ENCODE measurements around the gene ABCC10. TPM values are rescaled to one million over a fixed set of nuclear protein-coding genes. Genes with fewer than 3 reads are reported as not detected.
"Not testable (repeated sequence)": the region's sequence is repeated elsewhere in the genome, so short reads cannot be mapped to it uniquely, and the experiment has no call there.

The ABCC10 gene
- total and polyA plus RNA-seq, 9 donors = 8.9 to 34.9 (median 21.1) TPM

- TF ChIP-seq POLR2A (IDR thresholded peaks at IDR 0.05) (no peak), EP300 (IDR thresholded peaks at IDR 0.05) (no peak), CTCF (IDR thresholded peaks at IDR 0.05) (no peak)
- no peak for DNase-seq
- Histone ChIP-seq H3K36me3 (no peaks in the 10 kb centered on the region), H3K27me3 (no peaks in the 10 kb centered on the region), H3K4me3 (no peak overlapping the region), H3K27ac (no peak overlapping the region), H3K9me3 (no peaks in the 10 kb centered on the region), H3K4me1 (ENCODE audit: insufficient read depth) (no peaks in the 10 kb centered on the region)
- WGBS, 3 donors = 59 to 69% (median 61%) methylated on average over 13 of the region's 13 CpGs
- intact Hi-C loops (cut with DNase I) = no loop called here
These were observed 35.8 kb upstream of the ABCC10 start for GRCh38 chr6:43391440-43392031.

- H3K27me3 ChIP-seq; H3K9me3 ChIP-seq; H3K4me1 ChIP-seq (ENCODE audit: insufficient read depth); DNase-seq; H3K36me3 ChIP-seq; H3K27ac ChIP-seq; H3K4me3 ChIP-seq; intact Hi-C loops (cut with DNase I): not testable (repeated sequence)
- 60 to 66% (median 62%) methylated on average over 11 of the region's 11 CpGs for WGBS, 3 donors
These were observed 34.2 kb upstream of the ABCC10 start for GRCh38 chr6:43393133-43393532.

GRCh38 chr6:43393602-43394001 is 33.7 kb upstream of the ABCC10 start:
- H3K36me3 ChIP-seq = no peaks in the 10 kb centered on the region
- no peaks in the 10 kb centered on the region for H3K27me3 ChIP-seq
- intact Hi-C loops (cut with DNase I) = no loop called here
- no peak for TF ChIP-seq POLR2A (IDR thresholded peaks at IDR 0.05)
- TF ChIP-seq EP300 (IDR thresholded peaks at IDR 0.05) = no peak
- no peak for TF ChIP-seq CTCF (IDR thresholded peaks at IDR 0.05)
- no peak overlapping the region for H3K4me3 ChIP-seq
- DNase-seq = no peak
- no peak overlapping the region for H3K27ac ChIP-seq
- 57 to 60% (median 58%) methylated on average over 5 of the region's 5 CpGs for WGBS, 3 donors
- H3K4me1 ChIP-seq (ENCODE audit: insufficient read depth) = no peaks in the 10 kb centered on the region
- no peaks in the 10 kb centered on the region for H3K9me3 ChIP-seq

GRCh38 chr6:43394982-43395381 is 32.4 kb upstream of the ABCC10 start:
- no peak for DNase-seq
- no peak for TF ChIP-seq CTCF (IDR thresholded peaks at IDR 0.05)
- TF ChIP-seq POLR2A (IDR thresholded peaks at IDR 0.05) = no peak
- no peak for TF ChIP-seq EP300 (IDR thresholded peaks at IDR 0.05)
- intact Hi-C loops (cut with DNase I) = no loop called here
- Histone ChIP-seq H3K27ac (no peak overlapping the region), H3K4me1 (ENCODE audit: insufficient read depth) (no peaks in the 10 kb centered on the region), H3K9me3 (no peaks in the 10 kb centered on the region), H3K27me3 (no peaks in the 10 kb centered on the region), H3K36me3 (no peaks in the 10 kb centered on the region), H3K4me3 (no peak overlapping the region)
- WGBS, 3 donors = 92 to 97% (median 92%) methylated on average over 4 of the region's 4 CpGs

- H3K27ac ChIP-seq = no peak overlapping the region
- no peak for DNase-seq
- TF ChIP-seq EP300 (IDR thresholded peaks at IDR 0.05) (no peak), CTCF (IDR thresholded peaks at IDR 0.05) (no peak)
- H3K4me3 ChIP-seq = no peak overlapping the region
- WGBS, 3 donors = 61 to 70% (median 68%) methylated on average over 4 of the region's 4 CpGs
- intact Hi-C loops (cut with DNase I) = no loop called here
- H3K36me3 ChIP-seq = no peaks in the 10 kb centered on the region
- no peaks in the 10 kb centered on the region for H3K9me3 ChIP-seq
- H3K27me3 ChIP-seq = no peaks in the 10 kb centered on the region
- no peaks in the 10 kb centered on the region for H3K4me1 ChIP-seq (ENCODE audit: insufficient read depth)
These were observed 31.6 kb upstream of the ABCC10 start for GRCh38 chr6:43395776-43396175.

Data from ovary (tissue), 9 donors.